Keratinocyte (primary cell): Measurements from ENCODE around the gene KAT6B. TPM values are rescaled to one million over a fixed set of nuclear protein-coding genes. Genes with fewer than 3 reads are reported as not detected.

ENCODE experiments used
- DNase-seq: peaks from one replicate; pipeline ENCODE4 v3.0.0-alpha.2; 2011; ENCODE audit warnings: low read depth, missing footprints, low spot score
- FAIRE-seq: peaks from 2 replicates; lab custom pipeline; 2011; peaks lifted over from hg19 to GRCh38; lab: Jason Lieb, UNC
- H2AFZ ChIP-seq: 2 replicates; pipeline ENCODE4 v1.6.0; 2012; ENCODE audit warnings: low read length, control low read depth, inconsistent platforms; ENCODE audit not compliant: control insufficient read depth
- H3K27ac ChIP-seq: 2 replicates; pipeline ENCODE4 v1.5.1; 2011; ENCODE audit warnings: low read length; ENCODE audit not compliant: control insufficient read depth, insufficient read depth
- H3K27me3 ChIP-seq: 3 replicates; pipeline ENCODE4 v1.6.0; 2011; ENCODE audit warnings: low read length; ENCODE audit not compliant: control insufficient read depth, insufficient read depth; ENCODE audit errors: extremely low read depth
- H3K36me3 ChIP-seq, 2 experiments: 2 replicates in 1 of 2; 3 replicates in 1 of 2; pipeline ENCODE4 v1.5.1; 2011; ENCODE audit warnings: low read length in 2 of 2, mild to moderate bottlenecking in 1 of 2; ENCODE audit not compliant: control insufficient read depth in 2 of 2, insufficient read depth in 2 of 2; ENCODE audit errors: extremely low read depth in 1 of 2
- H3K4me1 ChIP-seq: 3 replicates; pipeline ENCODE4 v1.5.1; 2011; ENCODE audit warnings: low read length; ENCODE audit not compliant: control insufficient read depth, insufficient read depth; ENCODE audit errors: extremely low read depth
- H3K4me2 ChIP-seq: 3 replicates; pipeline ENCODE4 v1.6.0; 2011; ENCODE audit warnings: low read depth, low read length; ENCODE audit not compliant: control insufficient read depth, insufficient read depth; ENCODE audit errors: extremely low read depth
- H3K4me3 ChIP-seq, 3 experiments: fragments of 200-600 bp in 1 of 3; sonication (generic) in 1 of 3; 2 replicates in 2 of 3; 3 replicates in 1 of 3; pipeline ENCODE4 v1.5.1; 2011 to 2016; ENCODE audit warnings: low read length in 3 of 3, mild to moderate bottlenecking in 3 of 3, control low read depth in 2 of 3, inconsistent platforms in 1 of 3, low read depth in 1 of 3, mixed read lengths in 1 of 3, mixed run types in 1 of 3, moderate library complexity in 1 of 3; ENCODE audit not compliant: control insufficient read depth in 2 of 3, insufficient read depth in 2 of 3; ENCODE audit errors: extremely low read depth in 1 of 3
- H3K79me2 ChIP-seq: 2 replicates; pipeline ENCODE4 v1.6.0; 2012; ENCODE audit warnings: low read length; ENCODE audit not compliant: control insufficient read depth, insufficient read depth
- H3K9ac ChIP-seq: 3 replicates; pipeline ENCODE4 v1.6.0; 2011; ENCODE audit warnings: low read length; ENCODE audit not compliant: control insufficient read depth, insufficient read depth; ENCODE audit errors: extremely low read depth
- H3K9me1 ChIP-seq: 3 replicates; pipeline ENCODE4 v1.6.0; 2011; ENCODE audit warnings: low read length; ENCODE audit not compliant: control insufficient read depth, insufficient read depth; ENCODE audit errors: extremely low read depth
- H3K9me3 ChIP-seq: 2 replicates; pipeline ENCODE4 v1.5.1; 2012; ENCODE audit warnings: low read depth, low read length; ENCODE audit not compliant: control insufficient read depth
- H4K20me1 ChIP-seq: 3 replicates; pipeline ENCODE4 v1.6.0; 2011; ENCODE audit warnings: low read length; ENCODE audit not compliant: control insufficient read depth, insufficient read depth; ENCODE audit errors: extremely low read depth
- CTCF ChIP-seq, 3 experiments: IDR thresholded peaks in 1 of 3; conservative IDR thresholded peaks in 1 of 3; optimal IDR thresholded peaks in 1 of 3; 2 replicates in 2 of 3; 3 replicates in 1 of 3; pipeline versions ENCODE3 to v1.5.1; 2011; ENCODE audit warnings: low read length in 3 of 3, mild to moderate bottlenecking in 3 of 3, moderate library complexity in 2 of 3, control low read depth in 1 of 3, inconsistent platforms in 1 of 3; ENCODE audit not compliant: insufficient read depth in 2 of 3; ENCODE audit errors: extremely low read depth in 1 of 3
- EZH2 ChIP-seq: IDR thresholded peaks from one replicate; pipeline ENCODE4 v1.6.1; 2012; ENCODE audit warnings: inconsistent platforms, mild to moderate bottlenecking, low read length, moderate library complexity
- dilution Hi-C: fragments of 300-500 bp; cut with MboI; formaldehyde crosslinking; loops from one replicate; pipeline ENCODE4 v1.7.0; 2020; ENCODE audit warnings: low sequenced_read_pairs; ENCODE audit not compliant: extremely low pct_ligation_motif_present
- polyA plus RNA-seq, 5 experiments: library from polyadenylated mRNA; depleted of rRNA in 3 of 5; stranded (reverse) in 3 of 5; stranded (forward) in 1 of 5; unstranded in 1 of 5; fragments of >200 nt; gene quantifications; 1 replicate in 1 of 5; 2 replicates in 3 of 5; 3 replicates in 1 of 5; pipeline versions ENCODE4 v1.2.1 to v1.2.3, GENCODE V29; 2011 to 2012; ENCODE audit warnings: missing spikeins in 2 of 5, low read depth in 1 of 5, low replicate concordance in 1 of 5

Gene KAT6B
- polyA plus RNA-seq, 1 donor (not counting 4 experiments of a cell fraction or from before 2014, with no cell fraction given) = 2.9 TPM

DNA sequence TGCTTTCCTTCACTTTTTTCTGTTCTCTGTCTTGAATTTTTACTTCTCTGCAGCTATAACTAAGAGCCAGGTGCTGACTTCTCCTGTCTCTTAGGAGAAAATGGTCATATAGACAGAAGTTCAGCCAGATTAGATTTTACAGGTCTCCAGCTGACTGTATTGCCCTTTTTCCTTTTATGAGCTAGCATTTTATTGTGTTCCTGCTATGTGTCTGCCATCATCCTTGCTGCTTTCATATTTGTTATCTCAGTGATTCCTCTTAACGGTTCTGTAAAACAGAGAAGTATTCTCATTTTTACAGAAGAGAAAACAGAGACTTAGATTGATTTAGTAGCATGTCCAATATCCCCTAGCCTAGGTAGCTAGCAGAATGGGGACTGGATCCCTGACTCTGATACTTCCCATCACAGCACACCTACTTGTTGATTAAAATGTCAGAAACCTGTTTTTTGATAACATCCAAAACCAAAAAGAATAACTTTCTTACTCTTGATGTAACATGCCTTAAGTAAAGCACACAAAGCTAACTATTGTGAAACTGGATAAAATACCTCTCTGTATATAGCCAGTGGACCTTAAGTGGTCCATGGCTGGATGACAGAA, 5.2 kb downstream of the KAT6B start:
- no peaks in the 10 kb centered on the region for H3K4me1 ChIP-seq
- H3K36me3 ChIP-seq = no peaks in the 10 kb centered on the region
- H3K27ac ChIP-seq = no peak overlapping the region
- DNase-seq (no peak), FAIRE-seq (no peak)
- H2AFZ ChIP-seq = no peak overlapping the region
- no peak overlapping the region for H3K4me3 ChIP-seq
- H3K9ac ChIP-seq = no peak overlapping the region
- H3K4me2 ChIP-seq = no peak overlapping the region
- no peaks in the 10 kb centered on the region for H3K9me1 ChIP-seq
- no peaks in the 10 kb centered on the region for H3K9me3 ChIP-seq
- no peak for TF ChIP-seq EZH2
- no peak for TF ChIP-seq CTCF (optimal IDR thresholded peaks at IDR 0.05 in 1 of 3, IDR thresholded peaks at IDR 0.05 in 1 of 3, conservative IDR thresholded peaks at IDR 0.05 in 1 of 3; ENCODE audit: extremely low read depth in 1 of 3, insufficient read depth in 2 of 3, low read length in 3 of 3)
- no peaks in the 10 kb centered on the region for H4K20me1 ChIP-seq
- H3K27me3 ChIP-seq = no peaks in the 10 kb centered on the region
- dilution Hi-C loops = no loop called here
- H3K79me2 ChIP-seq = peaks cover 11% of the 10 kb centered on the region

GRCh38 chr10:74835963-74836362, 9.6 kb downstream of the KAT6B start:
- DNase-seq (no peak), FAIRE-seq (no peak)
- H4K20me1 ChIP-seq = no peaks in the 10 kb centered on the region
- no peaks in the 10 kb centered on the region for H3K36me3 ChIP-seq
- no peaks in the 10 kb centered on the region for H3K9me3 ChIP-seq
- H3K4me1 ChIP-seq = no peaks in the 10 kb centered on the region
- H3K4me2 ChIP-seq = no peak overlapping the region
- H3K9ac ChIP-seq = no peak overlapping the region
- no peak overlapping the region for H3K27ac ChIP-seq
- H2AFZ ChIP-seq = no peak overlapping the region
- H3K27me3 ChIP-seq = no peaks in the 10 kb centered on the region
- TF ChIP-seq CTCF (optimal IDR thresholded peaks at IDR 0.05 in 1 of 3, IDR thresholded peaks at IDR 0.05 in 1 of 3, conservative IDR thresholded peaks at IDR 0.05 in 1 of 3; ENCODE audit: extremely low read depth in 1 of 3, insufficient read depth in 2 of 3, low read length in 3 of 3) (no peak), EZH2 (no peak)
- H3K9me1 ChIP-seq = no peaks in the 10 kb centered on the region
- peaks cover 2% of the 10 kb centered on the region for H3K79me2 ChIP-seq
- H3K4me3 ChIP-seq = no peak overlapping the region
- dilution Hi-C loops = no loop called here
